ENCODE measurements around the gene MAP2K3.

MAP2K3 gene

GRCh38 chr17:21284319-21285163, at the start of gene MAP2K3:
TSS of gene MAP2K3 (plus strand) at chr17:21284711. CDS start at chr17:21284921, 210 bp downstream.
- peak; percentile 99 for DNase-seq

- DNase-seq = no peak
Measured at GRCh38 chr17:21235921-21236320, 48.6 kb upstream of the MAP2K3 start.

DNA sequence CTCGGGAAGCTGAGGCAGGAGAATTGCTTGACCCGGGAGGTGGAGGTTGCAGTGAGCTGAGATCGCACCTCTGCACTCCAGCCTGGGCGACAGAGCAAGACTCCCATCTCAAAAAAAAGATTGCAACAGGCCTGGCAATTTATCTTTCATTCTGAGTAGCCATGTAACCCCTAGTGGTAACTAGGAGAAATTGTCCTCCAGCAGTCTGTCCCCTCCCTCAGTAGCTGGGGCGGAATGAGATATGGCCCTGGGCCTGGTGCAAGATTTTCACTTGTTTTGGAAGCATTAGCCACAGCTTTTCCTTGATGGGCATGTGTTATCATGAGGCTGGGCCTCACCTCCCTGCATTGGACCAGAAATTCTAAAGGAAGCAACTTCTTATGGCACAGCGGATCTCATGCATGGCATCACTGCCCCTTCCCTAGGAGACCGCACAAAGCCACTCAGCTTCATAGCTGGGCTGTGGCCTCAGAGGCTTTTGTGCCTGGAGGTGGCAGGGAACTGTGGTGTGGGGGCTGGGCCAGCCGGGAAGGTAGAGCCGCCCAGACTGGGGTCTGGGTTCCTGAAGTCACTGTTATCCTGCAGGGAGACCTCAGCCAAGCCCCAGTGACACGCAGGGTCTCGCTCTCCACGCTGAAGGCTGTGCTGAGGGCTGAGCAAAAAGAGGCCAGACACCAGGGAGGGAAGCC, 44.7 kb upstream of the MAP2K3 start:
- DNase-seq = peak; percentile 17

DNA sequence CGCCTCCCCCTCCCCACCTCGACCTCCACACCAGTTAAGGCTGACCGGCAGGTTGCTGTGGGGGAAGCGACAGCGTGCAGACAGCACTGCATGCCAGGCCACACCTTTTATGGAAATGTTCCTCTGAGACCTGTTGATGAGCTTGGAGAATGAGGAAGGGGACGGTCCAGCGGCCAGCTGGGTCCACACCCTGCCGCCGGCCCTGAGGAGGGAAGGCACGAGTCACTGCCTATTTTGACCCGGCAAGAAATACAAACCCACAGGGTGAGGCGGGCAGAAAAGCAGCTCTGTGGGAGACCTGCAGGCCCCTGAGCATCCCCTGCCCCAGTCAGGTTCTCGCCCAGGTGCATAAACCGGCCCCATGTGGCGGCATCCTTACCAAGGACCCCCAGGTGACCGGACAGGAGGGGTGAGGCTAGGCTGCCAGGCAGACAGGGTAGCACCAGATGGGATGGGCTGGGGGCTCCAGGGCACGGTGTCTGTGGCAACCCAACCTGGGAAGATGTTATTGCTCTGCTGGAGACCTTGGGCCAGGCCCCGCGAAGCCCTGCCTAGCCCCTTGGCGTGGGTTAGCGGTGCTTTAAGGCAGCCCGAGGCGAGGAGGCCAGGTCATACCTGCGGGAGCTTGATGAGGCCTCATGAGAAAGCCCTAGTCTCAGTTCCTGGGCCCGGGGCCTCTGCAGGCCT, 44.0 kb upstream of the MAP2K3 start:
- DNase-seq = no peak

DNA sequence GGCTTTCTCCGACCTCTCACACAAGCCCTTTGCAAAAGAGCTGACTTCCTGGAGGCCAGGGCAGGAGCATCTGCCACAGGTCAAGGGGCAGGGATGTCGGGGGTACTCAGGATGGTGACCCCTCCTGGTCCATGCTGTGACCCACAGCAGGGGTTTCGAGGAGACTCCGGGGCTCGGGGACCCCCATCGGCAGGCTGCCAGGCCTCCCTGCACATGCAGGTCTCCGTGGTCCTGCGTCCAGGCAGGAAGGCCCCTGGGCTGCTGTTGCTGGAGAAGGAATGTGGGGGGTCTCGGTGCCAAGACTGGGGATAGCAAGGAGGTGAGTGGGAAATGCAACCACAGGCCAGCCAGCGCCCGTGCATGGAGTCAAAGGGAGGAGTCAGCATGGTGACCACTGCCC, 42.9 kb upstream of the MAP2K3 start:
- no peak for DNase-seq

- DNase-seq = no peak
Measured at GRCh38 chr17:21242026-21242697, 42.3 kb upstream of the MAP2K3 start.

DNA sequence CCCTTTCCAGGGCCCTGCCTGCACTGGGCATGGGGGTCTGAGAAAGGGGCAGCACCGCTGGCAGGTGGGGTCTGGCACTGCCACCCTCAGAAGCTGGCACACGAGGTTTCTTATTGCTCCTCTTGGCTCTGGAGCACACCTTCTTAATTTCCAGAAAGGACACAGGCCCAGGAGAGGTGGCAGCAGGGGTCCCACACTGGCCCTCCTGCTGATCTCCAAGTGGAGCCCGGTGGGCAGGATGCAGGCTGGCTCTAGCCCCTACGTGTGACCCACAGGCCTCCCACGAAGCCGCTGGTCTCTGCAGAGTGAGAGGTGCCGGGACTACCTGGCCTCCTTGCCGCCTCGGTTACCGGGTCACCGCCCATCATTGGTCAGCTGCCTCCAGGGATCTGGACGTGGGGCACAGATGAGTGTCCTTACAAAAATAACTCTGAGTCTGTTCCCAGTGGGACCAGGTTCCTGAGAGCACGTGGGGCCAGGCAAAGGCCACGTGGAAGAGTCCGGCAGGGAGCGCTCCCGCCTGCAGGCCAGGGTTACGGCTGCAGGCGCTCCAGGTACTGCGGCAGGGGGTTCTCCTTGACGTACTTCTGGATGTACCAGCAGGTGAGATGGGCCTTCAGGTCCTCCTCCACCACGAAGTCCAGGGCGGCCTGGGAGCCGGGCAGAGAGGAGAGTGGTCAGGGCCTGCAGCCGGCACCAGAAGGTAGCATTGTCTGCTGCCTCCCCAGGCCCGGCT, 41.6 kb upstream of the MAP2K3 start:
- DNase-seq = no peak

DNA sequence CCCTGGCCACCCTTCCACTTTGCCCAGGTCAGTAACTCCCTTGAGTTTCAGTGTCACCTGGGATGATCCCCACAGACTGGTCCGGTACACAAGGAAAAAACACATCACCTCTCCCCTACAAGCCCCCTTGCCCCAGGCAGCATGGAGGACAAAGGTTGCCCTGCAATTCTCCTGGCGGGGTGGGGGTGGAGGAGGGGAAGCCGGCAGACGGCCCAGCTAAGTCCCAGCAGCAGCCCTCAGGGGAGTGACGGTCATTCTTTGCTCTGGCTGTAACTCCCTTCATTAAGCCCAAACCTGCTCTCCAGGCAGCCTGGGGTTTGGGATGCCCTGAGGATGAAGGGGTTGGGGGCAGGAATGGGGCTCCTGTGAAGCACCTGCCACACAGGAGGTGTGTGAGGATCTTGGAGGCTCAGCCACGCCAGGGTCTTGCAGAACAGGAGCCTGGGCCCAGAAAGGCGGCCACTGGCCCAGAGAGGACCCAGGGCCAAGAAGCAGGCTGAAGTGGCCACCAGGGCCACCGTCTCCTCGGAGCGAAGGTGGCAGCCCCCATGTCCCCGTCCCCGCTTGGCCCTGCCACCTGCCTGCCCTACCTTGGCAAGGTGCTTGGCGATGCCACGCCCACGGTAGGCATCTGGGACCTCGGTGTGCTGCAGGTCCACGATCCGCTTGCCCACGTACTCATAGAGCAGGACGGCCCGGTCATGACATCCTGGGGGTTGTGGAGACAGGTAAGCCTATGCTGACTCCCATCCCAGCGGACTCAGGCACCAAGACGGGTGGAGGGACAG, 40.8 kb upstream of the MAP2K3 start:
- no peak for DNase-seq

DNA sequence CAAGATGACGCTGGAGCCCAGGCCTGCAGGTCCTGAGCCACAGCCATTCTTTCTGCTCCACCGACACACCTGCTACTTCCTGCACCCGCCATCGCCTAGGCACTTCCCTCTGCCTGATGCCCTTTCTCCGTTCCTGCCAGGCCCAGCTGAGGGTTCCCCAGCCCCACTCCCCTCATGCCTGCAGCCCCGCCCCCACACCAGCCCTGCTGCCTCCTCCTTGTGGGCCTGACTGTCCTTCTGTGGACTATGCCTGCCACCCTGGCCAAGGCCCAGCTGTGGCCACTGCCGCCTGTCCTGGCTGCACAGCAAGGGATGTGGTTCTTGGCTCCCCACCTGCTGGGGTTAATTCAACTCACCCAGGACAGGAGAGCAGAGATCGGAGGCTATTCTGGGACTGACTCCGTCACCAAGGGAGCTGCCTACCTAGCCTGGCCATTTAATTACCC, 38.8 kb upstream of the MAP2K3 start:
- DNase-seq = no peak

DNA sequence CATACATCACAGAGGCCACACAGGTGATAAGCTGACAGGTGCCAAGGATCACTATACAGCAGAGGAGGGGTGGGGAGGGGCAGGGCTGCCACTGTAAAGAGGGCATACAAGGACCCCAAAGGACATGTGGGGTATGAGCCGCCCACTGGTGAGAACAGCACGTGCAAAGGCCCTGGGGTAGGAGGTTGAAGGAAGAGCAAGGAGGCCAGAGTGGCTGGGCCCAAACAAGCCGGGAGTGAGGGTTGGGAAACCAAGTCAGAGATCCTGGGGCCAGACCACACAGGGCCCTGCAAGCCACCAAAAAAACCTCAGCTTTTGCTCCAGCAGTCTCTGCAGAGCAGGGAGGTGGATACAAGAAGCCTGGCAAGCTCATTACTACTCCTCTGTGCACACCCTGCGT, 37.8 kb upstream of the MAP2K3 start:
- no peak for DNase-seq

- DNase-seq = no peak
Measured at GRCh38 chr17:21247552-21248258, 36.8 kb upstream of the MAP2K3 start.

DNA sequence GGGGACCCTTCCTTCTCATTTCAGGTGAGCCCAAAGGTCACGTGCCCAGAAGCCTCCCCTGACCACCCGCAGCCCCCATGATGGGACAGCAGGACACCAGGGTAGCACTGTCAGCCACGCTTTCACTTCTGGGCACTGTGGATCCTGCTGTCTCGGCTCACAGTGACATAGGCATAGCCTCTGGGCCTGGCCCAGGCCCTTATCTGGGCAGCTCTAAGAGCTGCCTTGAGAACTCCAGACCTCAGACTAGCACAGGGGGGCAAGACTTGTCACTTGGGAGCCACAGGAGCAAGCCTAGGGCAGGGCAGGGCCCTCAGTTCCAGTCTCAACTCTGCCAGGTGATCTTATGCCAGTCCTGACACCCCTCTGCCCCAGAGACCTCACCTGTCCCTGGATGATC, 36.0 kb upstream of the MAP2K3 start:
- DNase-seq = no peak

GRCh38 chr17:21249086-21249795, 35.3 kb upstream of the MAP2K3 start:
- no peak for DNase-seq

DNA sequence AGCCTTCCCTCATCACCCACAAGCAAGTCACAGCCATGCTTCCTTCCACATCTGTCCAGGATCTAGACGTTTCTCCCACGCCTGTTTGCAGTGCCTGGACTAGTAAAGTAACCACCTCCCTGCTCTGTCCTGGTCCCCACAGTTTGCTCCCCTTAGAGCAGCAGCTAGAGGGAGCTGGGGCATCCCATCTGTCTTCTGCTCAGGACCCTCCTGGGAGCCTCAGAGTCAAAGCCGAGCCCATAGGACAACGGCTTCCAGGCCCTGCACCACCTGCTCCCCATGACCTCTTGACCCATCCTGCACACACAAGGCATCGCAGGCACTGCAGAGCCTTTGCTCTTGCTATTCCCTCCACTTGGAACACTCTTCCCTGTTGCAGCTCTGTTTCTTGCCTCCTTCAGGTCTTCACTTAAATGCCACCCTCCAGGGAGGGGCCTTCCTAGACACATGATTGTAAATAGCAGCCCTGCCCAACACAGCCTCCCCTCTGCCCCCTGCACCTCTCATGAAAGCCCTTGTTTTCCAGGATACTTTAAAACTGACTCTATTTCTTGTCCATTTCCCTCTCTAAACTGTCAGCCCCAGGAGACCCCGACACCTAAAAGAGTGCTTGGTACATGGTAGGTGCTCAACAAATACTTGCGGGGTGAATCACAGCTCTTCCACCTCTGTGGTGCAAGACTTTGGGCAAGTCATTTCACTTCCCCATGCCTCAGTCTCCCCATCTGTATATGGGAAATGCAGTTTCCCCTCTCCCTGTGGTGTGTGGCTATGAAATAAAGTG, 34.4 kb upstream of the MAP2K3 start:
- no peak for DNase-seq

GRCh38 chr17:21250854-21251253, 33.7 kb upstream of the MAP2K3 start:
- no peak for DNase-seq

DNA sequence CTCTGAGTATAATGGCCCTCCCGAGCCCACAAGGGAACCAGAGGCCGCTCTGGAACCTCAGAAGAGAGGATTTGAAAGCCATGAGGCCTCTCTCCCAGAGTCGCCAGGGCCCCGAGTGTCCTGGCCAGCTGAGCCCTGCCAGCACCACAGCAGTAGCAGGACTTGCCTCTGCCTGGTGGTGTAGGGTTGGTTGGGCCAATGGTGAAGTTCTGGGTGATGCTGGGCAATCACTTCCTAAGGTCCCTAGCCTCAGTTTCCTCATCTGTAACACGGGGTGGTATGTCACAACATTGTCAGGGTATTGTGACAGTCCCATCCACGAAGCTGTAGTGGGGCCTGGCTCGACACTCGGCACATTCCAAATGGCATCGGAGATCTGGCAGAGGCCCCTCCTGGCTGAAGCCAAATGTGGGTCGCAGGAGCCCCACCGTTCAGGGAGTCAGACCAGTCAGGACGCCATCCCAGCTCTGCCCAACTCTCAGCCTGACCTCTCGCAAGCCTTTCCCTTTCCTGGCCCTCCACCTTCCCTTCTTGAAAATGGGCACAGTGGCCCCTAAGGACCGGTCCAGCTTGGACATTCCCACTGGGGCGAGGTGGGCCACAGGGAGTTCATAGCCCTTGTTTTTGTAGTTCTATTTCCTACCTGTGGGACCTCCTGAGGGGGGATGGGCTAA, 33.0 kb upstream of the MAP2K3 start:
- no peak for DNase-seq

DNA sequence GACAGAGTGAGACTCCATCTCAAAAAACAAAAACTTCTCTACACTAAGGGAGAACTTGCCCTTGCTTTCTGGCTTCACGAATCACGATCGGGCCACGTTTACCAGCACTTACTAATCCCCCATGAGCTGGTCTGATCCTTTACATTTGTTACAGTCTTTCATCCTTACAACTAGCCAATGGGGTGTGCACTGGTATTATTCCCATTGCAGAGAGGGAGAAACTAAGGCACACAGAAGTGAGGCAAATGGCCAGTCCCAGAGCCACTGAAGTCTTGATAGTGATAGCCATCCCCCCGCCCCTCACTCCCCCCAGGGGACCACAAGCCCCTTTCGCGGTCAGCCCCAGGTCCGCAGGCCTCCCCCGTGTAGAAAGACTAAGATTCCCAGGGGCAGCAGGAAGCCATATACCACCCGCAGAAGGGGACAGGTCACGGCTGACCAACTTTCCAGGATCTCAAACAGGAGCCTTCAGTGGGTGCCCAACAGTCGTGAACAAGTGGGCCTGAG, 32.2 kb upstream of the MAP2K3 start:
- DNase-seq = no peak

Measured in fibroblast of upper back skin (primary cell).